H9 (cell line): ENCODE results near the gene CAPZA2. TPM values are rescaled to one million over a fixed set of nuclear protein-coding genes. Genes with fewer than 3 reads are reported as not detected.

ENCODE experiments used
- DNase-seq: peaks from one replicate; pipeline ENCODE4 v3.0.0-alpha.2; 2017
- H2AFZ ChIP-seq: one replicate; pipeline ENCODE4 v1.6.1; 2013; ENCODE audit warnings: mild to moderate bottlenecking, low read length, control low read depth, moderate library complexity
- H2AK5ac ChIP-seq: 2 replicates; pipeline ENCODE4 v1.6.1; 2013; ENCODE audit warnings: low read length, control low read depth, mixed read lengths; ENCODE audit not compliant: insufficient read length
- H2BK120ac ChIP-seq: one replicate; pipeline ENCODE4 v1.6.1; 2013; ENCODE audit warnings: low read depth, mild to moderate bottlenecking, low read length, control low read depth, inconsistent platforms; ENCODE audit not compliant: poor library complexity, severe bottlenecking
- H2BK12ac ChIP-seq: 2 replicates; pipeline ENCODE4 v1.6.1; 2013; ENCODE audit warnings: low read length, control low read depth, mixed read lengths, low read depth; ENCODE audit not compliant: insufficient read length
- H2BK15ac ChIP-seq: 2 replicates; pipeline ENCODE4 v1.6.1; 2013; ENCODE audit warnings: low read depth, low read length, control low read depth
- H2BK20ac ChIP-seq: one replicate; pipeline ENCODE4 v1.6.1; 2013; ENCODE audit warnings: low read depth, mild to moderate bottlenecking, low read length, control low read depth, inconsistent platforms; ENCODE audit not compliant: poor library complexity, severe bottlenecking
- H2BK5ac ChIP-seq: 2 replicates; pipeline ENCODE4 v1.6.1; 2013; ENCODE audit warnings: low read length, control low read depth, mixed read lengths; ENCODE audit not compliant: insufficient read length
- H3K14ac ChIP-seq: 2 replicates; pipeline ENCODE4 v1.6.1; 2013; ENCODE audit warnings: low read length, control low read depth; ENCODE audit not compliant: insufficient read depth
- H3K18ac ChIP-seq: 2 replicates; pipeline ENCODE4 v1.6.1; 2013; ENCODE audit warnings: low read depth, mild to moderate bottlenecking, mixed read lengths, low read length, control low read depth; ENCODE audit not compliant: insufficient read length
- H3K23ac ChIP-seq: 2 replicates; pipeline ENCODE4 v1.6.1; 2013; ENCODE audit warnings: low read length, control low read depth, mixed read lengths, low read depth; ENCODE audit not compliant: insufficient read length
- H3K23me2 ChIP-seq: 2 replicates; pipeline ENCODE4 v1.6.1; 2013; ENCODE audit warnings: low read depth, mild to moderate bottlenecking, mixed read lengths, low read length, control low read depth; ENCODE audit not compliant: insufficient read length, poor library complexity, severe bottlenecking
- H3K27ac ChIP-seq: 2 replicates; pipeline ENCODE4 v1.5.1; 2013; ENCODE audit warnings: low read length, control low read depth, mixed read lengths, low read depth; ENCODE audit not compliant: insufficient read length
- H3K27me3 ChIP-seq: 2 replicates; pipeline ENCODE4 v1.6.1; 2013; ENCODE audit warnings: low read length, control low read depth, inconsistent platforms; ENCODE audit not compliant: insufficient read depth
- H3K4ac ChIP-seq: 2 replicates; pipeline ENCODE4 v1.6.1; 2013; ENCODE audit warnings: low read depth, mild to moderate bottlenecking, control low read depth, inconsistent platforms, low read length, moderate library complexity
- H3K4me1 ChIP-seq: 2 replicates; pipeline ENCODE4 v1.6.1; 2013; ENCODE audit warnings: low read length, control low read depth, inconsistent platforms; ENCODE audit not compliant: insufficient read depth
- H3K4me2 ChIP-seq: 2 replicates; pipeline ENCODE4 v1.6.1; 2013; ENCODE audit warnings: low read length, control low read depth, mixed read lengths; ENCODE audit not compliant: insufficient read length, insufficient read depth
- H3K56ac ChIP-seq: 2 replicates; pipeline ENCODE4 v1.6.1; 2013; ENCODE audit warnings: low read depth, mild to moderate bottlenecking, mixed read lengths, low read length, control low read depth; ENCODE audit not compliant: insufficient read length
- H3K79me1 ChIP-seq: 2 replicates; pipeline ENCODE4 v1.6.1; 2013; ENCODE audit warnings: low read depth, mild to moderate bottlenecking, moderate library complexity, low read length, control low read depth, inconsistent platforms; ENCODE audit not compliant: insufficient read depth, poor library complexity, severe bottlenecking
- H3K79me2 ChIP-seq: 2 replicates; pipeline ENCODE4 v1.6.1; 2013; ENCODE audit warnings: low read length, control low read depth, inconsistent platforms; ENCODE audit not compliant: insufficient read depth
- H3K9ac ChIP-seq: 2 replicates; pipeline ENCODE4 v1.6.1; 2013; ENCODE audit warnings: low read length, control low read depth, mixed read lengths; ENCODE audit not compliant: insufficient read length; ENCODE audit errors: extremely low read depth
- H3K9me3 ChIP-seq: one replicate; pipeline ENCODE4 v1.6.1; 2013; ENCODE audit warnings: low read depth, low read length, inconsistent platforms; ENCODE audit not compliant: control insufficient read depth
- H3T11ph ChIP-seq: one replicate; pipeline ENCODE4 v1.6.1; 2013; ENCODE audit warnings: mild to moderate bottlenecking, low read length, control low read depth, inconsistent platforms
- H4K20me1 ChIP-seq: one replicate; pipeline ENCODE4 v1.6.1; 2013; ENCODE audit not compliant: control insufficient read depth, insufficient read length, insufficient read depth
- H4K5ac ChIP-seq: 2 replicates; pipeline ENCODE4 v1.6.1; 2013; ENCODE audit warnings: low read depth, mild to moderate bottlenecking, mixed read lengths, low read length, control low read depth; ENCODE audit not compliant: insufficient read length
- H4K8ac ChIP-seq: replicated peaks from 2 replicates; pipeline ENCODE4 v1.6.1; 2013; ENCODE audit warnings: low read length, control low read depth, mixed read lengths, low read depth; ENCODE audit not compliant: insufficient read length
- H4K91ac ChIP-seq: 2 replicates; pipeline ENCODE4 v1.6.1; 2013; ENCODE audit warnings: low read depth, mild to moderate bottlenecking, moderate library complexity, mixed read lengths, low read length, control low read depth; ENCODE audit not compliant: insufficient read length
- H3K27ac Mint-ChIP-seq, 3 experiments: 2 replicates in 2 of 3; 3 replicates in 1 of 3; pipeline ENCODE4 v1.8.0; 2020 to 2021; ENCODE audit warnings: mixed read lengths in 3 of 3, mild to moderate bottlenecking in 1 of 3, moderate library complexity in 1 of 3
- H3K27me3 Mint-ChIP-seq: 2 replicates; pipeline ENCODE4 v1.8.0; 2021; ENCODE audit warnings: low read depth, mild to moderate bottlenecking, moderate library complexity, mixed read lengths
- H3K36me3 Mint-ChIP-seq, 3 experiments: 2 replicates in 2 of 3; 3 replicates in 1 of 3; pipeline ENCODE4 v1.8.0; 2020 to 2021; ENCODE audit warnings: low read depth in 3 of 3, mixed read lengths in 3 of 3; ENCODE audit not compliant: insufficient read depth in 1 of 3
- H3K4me1 Mint-ChIP-seq, 2 experiments: 2 replicates each; pipeline ENCODE4 v1.8.0; 2020; ENCODE audit warnings: mixed read lengths in 2 of 2
- H3K4me3 Mint-ChIP-seq, 2 experiments: 2 replicates in 1 of 2; 3 replicates in 1 of 2; pipeline ENCODE4 v1.8.0; 2020 to 2021; ENCODE audit warnings: mild to moderate bottlenecking in 2 of 2, mixed read lengths in 2 of 2, moderate library complexity in 1 of 2
- H3K9me3 Mint-ChIP-seq, 2 experiments: 2 replicates in 1 of 2; 3 replicates in 1 of 2; pipeline ENCODE4 v1.8.0; 2020; ENCODE audit warnings: mild to moderate bottlenecking in 2 of 2, mixed read lengths in 2 of 2, moderate library complexity in 1 of 2
- CTCF ChIP-seq: fragments of 200-600 bp; sonication (generic); conservative IDR thresholded peaks from 3 replicates; pipeline ENCODE4 v1.8.0; 2021; ENCODE audit warnings: antibody characterized with exemption, mild to moderate bottlenecking
- WGBS: extraction: QIAGEN DNeasy Blood & Tissue Kit; methylation state at CpG from one replicate; pipeline ENCODE4 v1.1.7; 2013; ENCODE audit warnings: missing lambda C conversion rate, low lambda C conversion rate, mixed read lengths; ENCODE audit not compliant: insufficient read length; ENCODE audit errors: extremely low coverage; 5-methylcytosine and 5-hydroxymethylcytosine counted together
- total RNA-seq: library from RNA; stranded (reverse); gene quantifications from 2 replicates; pipeline ENCODE4 v1.2.1, GENCODE V29; 2021

CAPZA2 gene
- total RNA-seq, 1 experiment from 2014 or later: 131 TPM

DNA sequence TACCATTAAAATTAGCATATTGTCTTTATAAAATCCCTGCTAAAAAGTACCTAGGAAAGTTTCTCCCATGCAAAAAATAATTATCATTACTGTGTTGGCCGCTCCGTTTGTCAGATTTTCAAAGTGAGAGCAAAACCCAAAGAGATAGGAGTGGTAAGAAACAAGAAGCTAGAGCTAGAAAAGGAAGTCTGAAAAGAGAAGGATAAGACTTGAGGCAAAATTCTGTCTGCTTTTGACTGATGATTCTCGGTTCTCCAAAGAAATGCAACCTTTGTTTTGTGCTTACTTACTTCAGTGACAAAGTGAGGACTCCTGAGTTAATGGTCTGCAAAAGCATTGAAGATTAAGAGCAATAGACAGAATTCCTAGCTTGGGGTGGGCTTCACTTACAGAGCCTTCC is 33.3 kb upstream of the CAPZA2 start:
- Histone ChIP-seq H3K79me1 (no peaks in the 10 kb centered on the region), H3K56ac (no peak overlapping the region), H3K27ac (no peak overlapping the region), H3T11ph (no peak overlapping the region), H2BK5ac (no peak overlapping the region), H4K91ac (no peak overlapping the region), H4K20me1 (no peaks in the 10 kb centered on the region), H3K9me3 (no peaks in the 10 kb centered on the region), H4K5ac (no peak overlapping the region), H3K4ac (no peak overlapping the region), H2BK20ac (no peak overlapping the region), H4K8ac (no peak overlapping the region), H3K79me2 (no peaks in the 10 kb centered on the region), H2AK5ac (no peak overlapping the region), H2BK12ac (no peak overlapping the region), H2BK15ac (no peak overlapping the region), H2AFZ (no peak overlapping the region), H3K14ac (no peak overlapping the region), H3K23me2 (no peaks in the 10 kb centered on the region), H2BK120ac (no peak overlapping the region), H3K9ac (no peak overlapping the region), H3K23ac (no peak overlapping the region), H3K18ac (no peak overlapping the region), H3K4me1 (no peaks in the 10 kb centered on the region), H3K4me2 (no peak overlapping the region), H3K27me3 (no peaks in the 10 kb centered on the region)
- WGBS: no CpG with 5 or more reads among the region's 3 CpGs
- Mint-ChIP-seq H3K4me3 (no peak overlapping the region), H3K27me3 (no peaks in the 10 kb centered on the region), H3K36me3 (no peaks in the 10 kb centered on the region), H3K4me1 (no peaks in the 10 kb centered on the region), H3K9me3 (no peaks in the 10 kb centered on the region), H3K27ac (no peak overlapping the region)
- DNase-seq: no peak
- TF ChIP-seq CTCF: no peak
